IPS DF 4.7 (cell line): Measurements from ENCODE around the gene UBE2J1.
"Not testable (repeated sequence)": the region's sequence is repeated elsewhere in the genome, so short reads cannot be mapped to it uniquely, and the experiment has no call there.

Source experiments
- DNase-seq: peaks from one replicate; pipeline ENCODE4 v3.0.0-alpha.2; 2013; ENCODE audit warnings: low spot score; ENCODE audit errors: extremely low read depth

Gene UBE2J1

GRCh38 chr6:89321131-89321970, 31.2 kb downstream of the UBE2J1 start:
- no peak for DNase-seq

GRCh38 chr6:89320012-89320559, 32.4 kb downstream of the UBE2J1 start:
- no peak for DNase-seq

- no peak for DNase-seq
Measured at GRCh38 chr6:89317067-89317466, 35.5 kb downstream of the UBE2J1 start.

- DNase-seq: no peak
Measured at GRCh38 chr6:89315249-89315885, 37.2 kb downstream of the UBE2J1 start, which contains the start of gene GABRR2. Gene GABRR2 (minus strand): TSS chr6:89315299. CDS start chr6:89315165, 134 bp downstream.

DNA sequence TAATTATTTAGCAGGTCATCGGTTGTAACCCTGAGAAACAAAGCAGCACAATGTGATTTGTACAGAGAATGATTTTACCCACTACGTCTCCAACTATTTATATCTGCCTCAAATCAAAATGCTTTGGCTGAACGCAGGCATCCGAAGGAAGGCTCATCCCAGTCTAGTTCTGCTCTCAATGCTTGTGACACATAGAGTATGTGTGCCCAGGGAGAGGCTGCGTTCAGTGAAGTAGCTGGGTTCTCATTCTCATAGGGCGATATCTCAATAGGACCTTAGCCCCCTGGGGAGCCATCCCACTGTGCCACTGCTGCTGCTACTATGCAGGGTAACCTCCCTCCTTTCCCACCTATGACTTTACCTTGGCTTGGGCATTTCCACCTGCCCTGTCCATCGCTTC, 37.8 kb downstream of the UBE2J1 start:
- DNase-seq: no peak

DNA sequence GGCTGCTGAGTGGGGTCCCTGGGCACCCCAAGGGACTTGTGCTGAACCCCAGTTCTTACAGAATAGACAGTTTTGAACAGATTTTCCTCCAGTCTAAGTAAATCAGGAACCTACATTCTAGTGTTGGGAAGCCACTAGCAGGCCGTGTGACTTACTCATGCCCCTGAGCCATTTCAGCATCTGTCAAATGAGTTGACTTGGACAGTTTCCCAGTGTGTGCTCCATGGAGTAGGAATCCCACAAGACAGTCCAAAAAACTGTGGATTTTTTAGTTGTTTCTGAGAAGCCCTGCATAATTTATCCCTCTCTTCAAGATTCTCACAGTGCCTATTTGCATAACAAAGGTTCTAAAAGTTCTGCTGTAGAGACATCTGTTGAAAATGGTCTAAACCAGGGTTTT, 39.5 kb downstream of the UBE2J1 start:
- DNase-seq: no peak

GRCh38 chr6:89311853-89312531, 40.5 kb downstream of the UBE2J1 start:
- DNase-seq: peak; percentile 64

GRCh38 chr6:89311530-89311852, 41.0 kb downstream of the UBE2J1 start:
- DNase-seq: no peak

GRCh38 chr6:89310929-89311328, 41.6 kb downstream of the UBE2J1 start:
- no peak for DNase-seq

GRCh38 chr6:89308525-89309395, 43.8 kb downstream of the UBE2J1 start:
- DNase-seq: no peak

- DNase-seq: not testable (repeated sequence)
Measured at GRCh38 chr6:89304517-89304916, 48.0 kb downstream of the UBE2J1 start.

DNA sequence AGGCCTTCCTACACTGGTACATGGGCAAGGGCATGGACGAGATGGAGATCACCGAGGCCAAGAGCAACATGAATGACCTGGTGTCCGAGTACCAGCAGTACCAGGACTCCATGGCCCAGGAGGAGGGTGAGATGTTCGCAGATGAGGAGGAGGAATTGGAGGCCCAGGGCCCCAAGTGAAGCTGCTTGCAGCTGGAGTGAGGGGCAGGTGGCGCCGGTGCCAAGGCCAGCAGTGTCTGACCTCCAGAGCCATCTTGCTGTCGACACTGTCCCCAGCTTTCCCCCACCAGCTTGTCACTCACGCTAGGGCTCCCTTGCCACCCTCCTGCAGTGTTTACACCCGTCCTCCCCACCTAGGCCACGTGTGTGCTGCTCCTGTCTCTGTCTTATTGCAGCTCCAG, 49.6 kb downstream of the UBE2J1 start:
- DNase-seq: no peak

GRCh38 chr6:89302195-89302770, 50.2 kb downstream of the UBE2J1 start:
- DNase-seq: no peak

DNA sequence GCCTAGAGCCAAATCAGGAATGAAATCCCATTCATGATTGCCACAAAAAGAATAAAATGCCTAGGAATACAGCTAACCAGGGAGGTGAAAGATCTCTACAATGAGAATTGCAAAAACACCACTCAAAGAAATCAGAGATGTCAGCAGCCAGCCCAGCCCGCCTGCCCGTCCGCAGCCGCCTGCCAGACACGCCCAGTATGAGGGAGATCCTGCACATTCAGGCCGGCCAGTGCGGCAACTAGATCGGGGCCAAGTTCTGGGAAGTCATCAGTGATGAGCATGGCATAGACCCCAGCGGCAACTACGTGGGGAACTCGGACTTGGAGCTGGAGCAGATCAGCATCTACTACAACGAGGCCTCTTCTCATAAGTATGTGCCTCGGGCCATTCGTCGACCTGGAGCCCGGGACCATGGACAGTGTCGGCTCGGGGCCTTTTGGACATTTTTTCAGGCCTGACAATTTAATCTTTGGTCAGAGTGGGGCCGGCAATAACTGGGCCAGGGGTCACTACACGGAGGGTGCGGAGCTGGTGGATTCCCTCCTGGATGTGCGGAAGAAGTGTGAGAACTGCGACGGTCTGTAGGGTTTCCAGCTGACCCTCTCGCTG, 50.8 kb downstream of the UBE2J1 start:
- DNase-seq: no peak

- no peak for DNase-seq
Measured at GRCh38 chr6:89299466-89299850, 53.1 kb downstream of the UBE2J1 start.

- DNase-seq: no peak
Measured at GRCh38 chr6:89298680-89299465, 53.6 kb downstream of the UBE2J1 start.

DNA sequence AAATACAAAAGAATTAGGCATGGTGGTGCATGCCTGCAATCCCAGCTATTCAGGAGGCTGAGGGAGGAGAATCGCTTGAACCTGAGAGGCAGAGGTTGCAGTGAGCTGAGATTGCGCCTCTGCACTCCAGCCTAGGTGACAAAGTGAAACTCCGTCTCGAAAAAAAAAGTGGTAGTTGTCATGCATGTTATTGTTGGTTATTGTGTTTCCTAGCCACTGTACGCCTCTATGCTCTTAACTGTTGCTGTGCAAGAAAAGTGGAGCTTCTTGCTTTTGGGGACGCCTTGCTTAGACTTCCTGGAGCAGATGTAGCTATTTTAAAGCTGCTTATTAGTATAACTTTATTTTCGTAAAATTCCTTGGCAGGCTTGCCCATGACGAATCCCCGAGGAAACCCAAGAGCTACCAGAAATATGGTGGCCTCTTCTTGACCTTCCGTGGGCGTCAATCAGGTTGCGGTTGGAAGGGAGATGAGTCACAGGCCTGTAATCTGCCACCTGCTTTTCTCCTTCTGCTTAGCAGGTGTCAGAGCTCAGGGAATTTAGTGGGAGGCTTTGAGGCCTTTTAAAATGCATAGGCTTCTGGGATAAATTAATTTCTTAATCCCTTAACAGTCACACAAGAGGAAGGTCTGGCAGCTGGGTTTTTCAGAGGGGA, 54.7 kb downstream of the UBE2J1 start:
- no peak for DNase-seq

DNA sequence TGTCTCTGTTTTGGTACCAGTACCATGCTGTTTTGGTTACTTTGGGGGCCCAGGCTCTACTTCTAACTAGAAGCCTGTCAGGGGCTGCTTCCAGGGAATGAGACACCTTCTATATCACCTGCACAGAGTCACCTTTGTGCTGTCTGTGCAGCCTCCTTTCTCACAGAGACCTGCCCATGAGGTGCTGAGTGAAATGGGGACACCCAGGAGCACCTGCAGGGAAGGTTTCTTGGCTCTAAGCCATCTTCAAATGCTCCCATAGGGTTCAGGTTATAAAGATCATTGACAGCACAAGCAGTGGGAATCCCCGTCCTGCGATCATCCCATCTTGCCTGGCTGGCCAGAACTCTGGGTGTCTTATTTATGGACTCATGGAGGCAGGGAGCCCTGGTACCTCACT, 56.5 kb downstream of the UBE2J1 start:
- no peak for DNase-seq

DNA sequence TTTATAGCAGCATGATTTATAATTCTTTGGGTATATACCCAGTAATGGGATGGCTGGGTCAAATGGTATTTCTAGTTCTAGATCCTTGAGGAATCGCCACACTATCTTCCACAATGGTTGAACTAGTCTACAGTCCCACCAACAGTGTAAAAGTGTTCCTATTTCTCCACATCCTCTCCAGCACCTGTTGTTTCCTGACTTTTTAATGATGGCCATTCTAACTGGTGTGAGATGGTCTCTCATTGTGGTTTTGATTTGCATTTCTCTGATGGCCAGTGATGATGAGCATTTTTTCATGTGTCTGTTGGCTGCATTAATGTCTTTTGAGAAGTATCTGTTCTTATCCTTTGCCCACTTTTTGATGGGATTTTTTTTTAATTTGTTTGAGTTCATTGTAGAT, 57.4 kb downstream of the UBE2J1 start:
- not testable (repeated sequence) for DNase-seq
